GM18526 (cell line): ENCODE data around the gene APLP2.

Experiments used
- POLR2A ChIP-seq: IDR thresholded peaks from 3 replicates; pipeline ENCODE4 v1.6.1; 2011; ENCODE audit not compliant: insufficient read length; ENCODE audit errors: extremely low read depth

The APLP2 gene

DNA sequence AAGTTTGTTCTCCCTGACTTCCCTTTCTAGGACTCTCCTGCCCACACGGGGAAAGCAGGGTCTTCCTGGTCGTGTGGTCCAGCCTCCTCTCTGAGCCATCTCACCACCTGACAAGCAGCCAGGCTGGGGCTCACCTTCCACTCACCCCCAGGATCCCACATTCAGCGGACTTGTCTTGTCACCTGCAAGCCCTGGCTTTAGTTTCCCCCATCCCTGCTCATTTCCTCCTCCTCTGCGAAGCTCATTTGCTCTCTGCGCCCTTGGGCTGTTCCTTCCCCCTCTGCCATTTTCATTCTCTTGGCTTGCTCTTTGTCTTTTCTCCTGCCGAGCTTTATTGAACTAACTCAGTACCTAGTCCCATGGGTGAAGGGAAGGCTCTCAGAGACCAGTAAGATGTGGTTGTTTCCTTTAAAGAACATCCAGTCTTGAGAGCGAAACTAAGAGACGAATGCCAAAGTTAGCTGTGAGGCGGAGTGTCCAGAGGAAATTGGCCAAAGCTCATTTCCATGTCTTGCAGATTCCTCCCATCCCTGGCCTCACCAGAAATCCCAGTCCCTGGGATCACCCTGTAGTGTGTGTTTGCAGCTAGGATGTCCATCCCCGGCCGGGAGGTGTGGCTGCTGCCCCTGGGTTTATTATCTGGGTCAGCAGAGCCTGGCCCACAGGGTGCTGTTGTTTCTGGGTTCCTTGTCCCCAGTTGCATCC is 91.9 kb downstream of the APLP2 start:
- no peak for TF ChIP-seq POLR2A

DNA sequence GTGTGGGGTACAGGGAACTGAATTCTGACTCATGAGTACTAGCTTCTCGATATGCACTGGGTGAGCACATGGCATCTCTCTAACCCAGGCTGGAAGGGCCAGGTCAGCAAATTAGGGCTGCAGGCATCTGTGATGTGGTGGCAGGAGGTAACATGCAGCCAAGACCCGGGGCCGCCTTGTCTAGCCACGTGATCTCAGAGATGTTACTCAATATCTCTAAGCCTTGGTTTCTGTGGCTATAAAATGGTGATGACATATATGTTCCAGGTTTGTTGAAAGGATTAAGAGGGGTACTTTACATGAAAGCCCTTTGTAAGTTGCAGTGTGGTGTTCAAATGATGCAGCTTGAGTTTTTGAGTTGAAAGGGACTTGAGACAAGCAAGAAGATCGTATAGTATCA is 93.0 kb downstream of the APLP2 start:
- no peak for TF ChIP-seq POLR2A

DNA sequence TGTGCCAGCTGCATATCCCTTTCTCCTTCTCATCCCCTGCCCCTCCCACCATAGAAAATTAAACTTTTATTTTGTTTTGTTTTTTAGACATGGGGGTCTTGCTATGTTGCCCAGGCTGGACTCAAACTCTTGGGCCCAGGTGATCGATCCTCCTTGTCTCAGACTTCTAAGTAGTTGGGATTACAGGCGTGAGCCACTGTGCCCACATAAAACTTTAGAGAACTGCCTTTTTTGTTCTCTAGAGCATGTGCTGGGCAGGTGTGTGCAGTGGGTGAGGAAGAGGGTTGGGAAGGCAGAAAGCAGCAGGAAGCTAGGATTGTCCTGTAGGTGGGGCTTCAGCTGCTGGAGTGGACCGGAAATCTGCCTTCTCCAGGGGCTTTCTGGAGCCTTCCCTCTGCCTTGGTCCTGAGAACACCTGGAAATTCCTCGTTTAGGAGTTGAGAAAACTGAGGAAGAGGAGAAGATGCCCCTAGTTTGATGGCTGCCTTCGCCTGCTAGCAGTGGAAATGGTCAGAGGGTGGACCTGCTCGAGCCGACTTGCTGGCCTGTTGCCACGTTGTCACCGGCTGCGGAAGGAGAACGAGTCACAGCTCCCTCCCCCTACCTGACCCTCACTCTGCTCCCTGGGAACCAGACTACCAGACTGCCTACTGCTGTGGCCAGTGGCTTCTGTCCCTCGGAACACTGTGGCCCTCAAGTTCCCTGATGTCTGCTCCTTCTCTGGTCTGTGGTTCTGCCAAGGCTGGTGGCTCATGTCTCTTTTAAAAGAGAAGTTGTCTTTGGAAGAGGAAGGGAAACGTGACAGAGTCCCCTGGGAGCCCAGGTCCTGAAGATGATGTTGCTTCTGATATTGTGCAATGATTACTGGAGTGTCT is 93.9 kb downstream of the APLP2 start:
- TF ChIP-seq POLR2A, result no peak

DNA sequence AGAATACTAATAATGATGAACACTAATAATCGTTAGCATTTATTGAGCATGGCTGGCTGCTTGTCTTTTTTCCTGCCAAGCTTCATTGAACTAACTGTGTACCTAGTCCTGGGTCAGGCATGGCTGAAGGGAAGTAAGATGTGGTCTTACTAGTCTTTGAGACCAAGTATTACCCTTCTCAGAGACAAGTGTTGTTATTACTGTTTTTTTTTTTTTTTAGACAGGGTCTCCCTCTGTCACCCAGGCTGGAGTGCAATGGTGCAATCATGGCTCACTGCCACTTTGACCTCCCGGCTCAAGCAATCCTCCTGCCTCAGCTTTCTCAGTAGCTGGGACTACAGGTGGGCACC is 94.5 kb downstream of the APLP2 start:
- no peak for TF ChIP-seq POLR2A

DNA sequence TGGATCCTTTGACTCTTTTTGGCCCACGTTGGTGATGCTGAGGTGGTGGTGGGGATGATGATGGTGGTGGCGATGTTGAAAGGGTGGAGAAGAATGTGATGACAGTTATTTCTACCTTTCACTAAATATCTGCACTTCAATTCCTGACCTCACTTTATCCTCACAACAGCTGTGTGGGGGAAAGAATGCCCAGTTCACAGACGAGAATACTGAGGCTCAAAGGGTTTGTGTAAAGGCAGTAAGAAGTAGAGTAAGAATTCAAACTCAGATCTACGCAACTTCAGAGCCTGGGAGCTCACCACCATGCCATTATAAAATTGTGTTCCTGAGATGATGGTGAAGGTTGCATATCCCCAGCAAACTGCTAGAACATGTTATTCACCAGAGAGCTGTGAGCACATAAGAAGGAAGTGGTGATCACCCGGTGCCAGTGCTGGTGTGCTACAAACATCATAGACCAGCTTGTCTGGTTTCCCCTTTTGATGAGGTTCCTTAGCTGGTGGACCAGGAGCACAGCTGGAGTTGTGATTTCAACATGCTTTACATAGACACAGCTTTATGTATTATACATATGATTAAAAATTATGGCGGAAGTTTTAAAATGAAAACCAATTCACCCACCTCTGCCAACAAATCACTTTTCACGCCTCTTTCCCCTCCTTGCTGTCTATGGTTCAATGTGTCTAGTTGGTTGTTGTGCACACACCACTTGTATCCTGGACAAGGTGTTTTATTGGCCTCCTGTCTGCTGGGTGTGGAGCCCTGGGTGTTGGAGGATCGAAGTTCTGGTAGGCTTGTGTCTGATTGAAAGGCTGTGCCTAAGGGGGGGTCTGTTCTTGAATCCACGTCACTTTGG is 96.1 kb downstream of the APLP2 start:
- TF ChIP-seq POLR2A, result no peak

DNA sequence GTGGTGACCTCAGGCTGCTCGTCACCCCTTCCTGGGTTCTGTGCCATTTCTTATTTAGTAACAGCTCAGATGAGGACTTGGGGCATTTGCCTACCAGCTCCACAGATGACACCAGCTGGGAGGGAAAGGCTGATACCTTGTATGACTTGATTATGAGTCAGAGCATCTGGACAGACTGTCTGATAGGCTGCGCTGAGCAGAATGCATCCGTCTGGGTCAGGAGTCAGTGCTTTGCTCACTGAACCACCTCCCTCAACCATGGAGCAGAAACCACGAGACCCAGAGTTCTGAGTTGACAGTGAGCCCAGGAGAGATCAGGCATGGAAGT is 96.7 kb downstream of the APLP2 start:
- TF ChIP-seq POLR2A, result no peak

DNA sequence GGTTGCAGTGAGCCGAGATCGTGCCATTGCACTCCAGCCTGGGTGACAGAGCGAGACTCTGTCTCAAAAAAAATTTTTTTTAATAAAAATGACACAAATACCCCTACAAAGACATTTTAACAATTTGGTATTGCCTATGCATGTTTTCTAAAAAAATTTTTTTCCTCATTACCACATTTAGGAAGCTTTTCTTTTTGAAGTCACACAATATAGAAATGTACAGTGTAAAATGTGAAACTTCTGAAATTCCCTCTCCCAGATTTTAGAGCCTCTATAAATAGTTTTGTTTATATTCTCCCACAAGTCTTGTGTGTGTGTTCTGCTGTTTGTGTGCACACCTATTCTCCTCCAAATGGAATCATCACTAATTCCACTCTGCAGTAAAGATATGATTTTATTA is 97.5 kb downstream of the APLP2 start:
- no peak for TF ChIP-seq POLR2A

DNA sequence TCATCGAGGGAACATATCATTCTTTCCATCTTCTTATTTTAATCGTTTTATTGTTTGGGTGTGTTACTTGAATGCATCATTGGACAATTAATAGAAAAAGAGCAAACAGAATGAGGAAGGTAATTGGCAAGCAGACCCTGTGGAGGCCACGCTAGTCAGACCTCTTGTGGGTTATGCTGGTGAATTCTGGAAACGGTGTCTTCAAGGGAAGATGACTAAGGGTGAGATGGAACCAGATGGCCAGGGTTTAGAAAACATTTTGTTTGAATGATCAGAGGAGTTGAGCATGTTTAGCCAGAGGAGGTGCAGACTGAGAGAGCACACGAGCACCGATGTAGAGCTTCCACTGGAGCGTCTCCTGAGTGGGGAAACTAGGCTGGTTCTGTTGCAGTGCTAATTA is 98.4 kb downstream of the APLP2 start:
- no peak for TF ChIP-seq POLR2A

DNA sequence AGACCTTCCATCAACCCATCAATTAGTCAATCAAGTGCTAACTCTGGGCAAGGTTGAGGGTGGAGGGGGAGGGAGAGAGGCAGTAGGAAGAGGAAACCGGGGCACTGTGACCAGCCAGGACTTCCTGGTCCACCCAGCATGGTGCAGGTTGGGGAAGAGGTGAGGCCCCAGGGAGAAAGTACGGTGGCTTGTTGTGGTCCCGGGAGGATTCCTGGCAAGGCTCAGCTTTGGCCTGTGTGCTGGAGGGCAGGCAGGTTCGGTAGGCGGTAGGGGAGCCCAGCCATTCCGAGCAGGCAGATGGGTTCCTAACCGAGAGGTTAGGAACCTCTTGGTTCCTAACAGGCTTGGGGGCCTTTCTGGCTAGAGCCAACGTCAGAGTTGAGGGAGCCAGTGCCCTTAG is 100.7 kb downstream of the APLP2 start:
- TF ChIP-seq POLR2A, result no peak

DNA sequence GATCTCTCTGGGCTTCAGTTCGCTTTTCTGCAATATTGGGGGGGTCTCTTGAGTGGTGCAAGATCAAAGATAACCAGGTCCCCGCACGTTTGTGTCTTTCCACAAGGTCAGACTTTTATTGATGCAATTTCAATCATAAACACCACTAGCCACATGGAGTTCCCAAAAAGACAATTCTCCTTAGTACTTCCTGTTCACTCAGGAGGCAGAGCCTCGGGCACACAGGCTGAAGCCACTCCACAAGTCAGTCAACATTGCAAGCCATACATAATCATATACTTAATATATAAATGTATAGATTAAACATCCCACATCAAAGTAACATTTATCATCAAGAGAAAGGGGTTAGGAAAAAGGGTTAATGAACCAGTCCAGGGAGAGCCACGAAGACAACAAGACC is 101.8 kb downstream of the APLP2 start:
- TF ChIP-seq POLR2A, result no peak

DNA sequence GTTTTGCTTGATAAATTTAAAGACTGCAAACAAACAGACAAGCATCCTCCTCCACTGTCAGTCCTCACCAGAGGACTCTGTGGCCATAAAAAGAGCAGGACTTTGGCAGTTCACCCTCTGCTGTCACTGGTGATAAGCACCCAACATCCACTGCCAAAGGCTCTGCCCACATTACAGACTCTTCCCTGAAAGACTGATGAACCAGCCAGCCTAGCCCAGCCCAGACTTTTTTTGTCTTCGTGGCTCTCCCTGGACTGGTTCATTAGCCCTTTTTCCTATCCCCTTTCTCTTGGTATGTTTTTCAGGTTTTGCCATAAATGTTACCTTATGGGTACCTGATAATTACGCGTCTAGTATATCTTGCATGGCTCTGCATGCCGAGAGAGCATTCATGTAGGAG is 104.9 kb downstream of the APLP2 start:
- TF ChIP-seq POLR2A, result no peak

DNA sequence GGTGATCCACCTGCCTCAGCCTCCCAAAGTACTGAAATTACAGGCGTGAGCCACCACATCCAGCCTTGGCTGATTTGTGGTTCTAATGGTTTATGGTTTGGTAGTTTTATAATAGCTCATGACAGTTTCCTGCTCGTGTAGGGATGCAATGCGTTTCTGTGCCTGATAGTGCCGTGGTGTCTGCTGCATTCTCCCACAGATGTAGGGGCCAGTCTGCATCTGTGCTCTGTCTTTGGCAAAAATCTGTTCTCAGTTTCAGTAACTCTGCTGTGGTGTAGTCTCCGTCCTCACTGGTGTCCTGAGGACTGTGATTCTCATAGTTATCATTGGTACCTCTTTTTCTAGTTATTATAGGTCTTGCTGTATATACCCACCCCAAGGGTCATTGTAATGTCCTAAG is 106.2 kb downstream of the APLP2 start:
- no peak for TF ChIP-seq POLR2A

DNA sequence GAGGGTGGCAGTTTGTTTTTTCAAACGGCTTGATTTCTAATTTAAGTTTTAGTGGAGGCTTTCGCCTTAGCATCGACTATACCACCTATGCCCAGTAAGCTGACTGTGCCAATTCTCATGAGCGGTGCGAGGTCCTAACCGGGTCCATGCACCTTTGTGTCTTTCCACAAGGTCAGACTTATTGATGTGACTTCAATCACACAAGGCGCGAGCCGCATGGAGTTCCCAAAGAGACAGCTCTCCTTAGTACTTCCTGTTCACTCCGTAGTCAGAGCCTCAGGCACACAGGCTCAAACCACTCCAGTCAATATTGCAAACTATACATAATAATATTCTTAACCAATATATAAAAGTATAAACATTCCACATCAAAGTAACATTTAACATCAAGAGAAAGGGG is 108.1 kb downstream of the APLP2 start:
- TF ChIP-seq POLR2A, result no peak

DNA sequence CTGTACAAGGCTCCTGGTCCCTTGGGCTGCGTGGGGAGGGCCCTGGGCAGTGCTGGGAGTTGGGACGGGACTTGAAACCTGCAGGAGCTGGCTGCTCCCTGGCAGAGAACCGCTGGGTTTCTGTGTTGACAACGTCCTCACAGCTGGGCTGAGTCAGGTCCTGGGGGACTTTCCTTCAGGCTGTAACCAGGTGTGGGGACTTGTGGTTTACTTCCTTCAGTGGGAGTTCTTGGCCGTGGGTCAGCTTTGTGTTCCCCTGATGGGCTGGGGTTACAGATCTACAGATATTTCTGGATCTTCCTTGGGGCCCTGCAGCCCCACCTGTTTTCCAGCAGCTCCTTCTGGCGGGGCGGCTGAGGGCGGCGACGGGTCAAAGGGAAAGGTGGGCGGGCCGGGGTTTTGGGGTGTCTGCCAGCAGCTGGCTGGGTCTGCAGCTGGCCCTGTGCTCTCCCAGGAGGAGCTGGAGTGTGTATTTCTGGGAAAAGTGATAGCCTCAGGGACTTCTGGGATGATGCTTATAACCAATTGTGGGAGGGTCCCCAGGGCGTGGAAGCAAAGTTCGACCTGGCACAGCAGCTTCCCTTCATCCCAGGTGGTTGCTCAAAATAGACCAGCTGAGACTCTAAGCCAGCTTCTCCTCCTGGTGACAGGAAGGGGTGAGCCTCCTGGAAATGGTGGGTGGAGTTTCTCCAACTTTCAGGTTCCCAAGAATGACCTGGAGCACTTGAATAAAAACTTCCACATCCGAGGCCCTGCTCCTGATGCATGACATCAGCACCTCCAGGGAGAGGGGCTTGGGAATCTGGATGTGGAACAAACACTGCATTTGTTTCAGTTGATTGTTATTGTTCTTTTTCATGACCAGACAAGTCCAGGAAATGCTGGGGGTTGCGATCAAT is 109.0 kb downstream of the APLP2 start:
- no peak for TF ChIP-seq POLR2A
